GM21576 (cell line): ENCODE measurements around the gene PCSK4.
"Not testable (repeated sequence)": the region's sequence is repeated elsewhere in the genome, so short reads cannot be mapped to it uniquely, and the experiment has no call there.

Source experiments
- ATAC-seq: cut with Tn5 transposase; IDR thresholded peaks from one replicate; pipeline ENCODE4 v1.9.1; 2021; ENCODE audit warnings: mild to moderate bottlenecking, moderate library complexity; ENCODE audit not compliant: unreplicated experiment

PCSK4 gene

DNA sequence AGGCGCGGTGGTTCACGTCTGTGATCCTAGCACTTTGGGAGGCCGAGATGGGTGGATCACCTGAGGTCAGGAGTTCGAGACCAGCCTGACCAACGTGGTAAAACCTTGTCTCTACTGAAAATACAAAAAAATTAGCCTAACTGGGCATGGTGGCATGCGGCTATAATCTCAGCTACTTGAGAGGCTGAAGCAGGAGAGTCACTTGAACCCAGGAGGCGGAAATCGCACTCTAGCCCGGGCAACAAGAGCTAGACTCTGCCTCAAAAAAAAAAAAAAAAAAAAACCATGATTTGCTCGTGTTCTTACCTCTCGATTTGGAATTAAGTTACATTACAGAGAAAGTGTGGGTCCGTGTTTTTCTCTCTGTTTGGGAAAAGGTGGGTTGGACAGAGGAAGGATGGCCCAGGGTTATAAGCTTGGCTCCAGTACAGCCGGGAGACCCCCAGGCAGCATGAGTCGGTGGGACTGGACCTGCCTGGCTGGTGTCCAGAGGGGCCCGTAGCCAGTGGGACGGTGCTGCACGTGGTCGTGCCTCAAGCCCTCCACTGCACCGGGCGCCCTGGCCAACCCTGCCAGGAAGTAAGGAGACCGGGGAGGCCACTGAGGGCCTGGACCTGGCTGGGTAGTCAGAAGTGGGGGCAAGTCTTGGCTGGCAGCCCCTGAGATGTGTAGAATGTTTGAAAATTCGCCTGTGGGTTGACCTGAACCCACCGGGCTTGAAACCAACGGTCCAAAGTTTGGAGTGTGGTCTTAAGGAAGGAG, 48.3 kb downstream of the PCSK4 start:
- no peak for ATAC-seq

- no peak for ATAC-seq
Observed at GRCh38 chr19:1441022-1441426, 49.1 kb downstream of the PCSK4 start.

DNA sequence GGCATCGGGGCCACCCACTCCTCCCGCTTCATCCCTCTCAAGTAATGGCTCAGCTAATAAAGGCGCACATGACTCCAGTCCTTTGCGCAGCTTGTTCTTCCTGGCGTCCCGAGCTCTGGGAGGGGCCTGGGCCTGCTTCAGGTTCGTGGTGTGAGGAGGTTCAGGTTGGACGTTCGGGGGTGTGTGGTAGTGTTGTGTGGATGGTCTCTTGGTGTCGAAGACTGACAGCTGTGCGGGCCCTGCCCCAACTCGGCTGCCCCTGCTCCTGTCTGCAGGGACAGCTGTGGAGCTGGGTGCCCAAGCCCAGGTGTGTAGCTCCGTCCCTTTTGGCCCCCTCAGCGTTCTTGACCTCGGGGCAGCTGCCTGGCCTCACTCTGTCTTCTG, 49.7 kb downstream of the PCSK4 start:
- ATAC-seq, result no peak

DNA sequence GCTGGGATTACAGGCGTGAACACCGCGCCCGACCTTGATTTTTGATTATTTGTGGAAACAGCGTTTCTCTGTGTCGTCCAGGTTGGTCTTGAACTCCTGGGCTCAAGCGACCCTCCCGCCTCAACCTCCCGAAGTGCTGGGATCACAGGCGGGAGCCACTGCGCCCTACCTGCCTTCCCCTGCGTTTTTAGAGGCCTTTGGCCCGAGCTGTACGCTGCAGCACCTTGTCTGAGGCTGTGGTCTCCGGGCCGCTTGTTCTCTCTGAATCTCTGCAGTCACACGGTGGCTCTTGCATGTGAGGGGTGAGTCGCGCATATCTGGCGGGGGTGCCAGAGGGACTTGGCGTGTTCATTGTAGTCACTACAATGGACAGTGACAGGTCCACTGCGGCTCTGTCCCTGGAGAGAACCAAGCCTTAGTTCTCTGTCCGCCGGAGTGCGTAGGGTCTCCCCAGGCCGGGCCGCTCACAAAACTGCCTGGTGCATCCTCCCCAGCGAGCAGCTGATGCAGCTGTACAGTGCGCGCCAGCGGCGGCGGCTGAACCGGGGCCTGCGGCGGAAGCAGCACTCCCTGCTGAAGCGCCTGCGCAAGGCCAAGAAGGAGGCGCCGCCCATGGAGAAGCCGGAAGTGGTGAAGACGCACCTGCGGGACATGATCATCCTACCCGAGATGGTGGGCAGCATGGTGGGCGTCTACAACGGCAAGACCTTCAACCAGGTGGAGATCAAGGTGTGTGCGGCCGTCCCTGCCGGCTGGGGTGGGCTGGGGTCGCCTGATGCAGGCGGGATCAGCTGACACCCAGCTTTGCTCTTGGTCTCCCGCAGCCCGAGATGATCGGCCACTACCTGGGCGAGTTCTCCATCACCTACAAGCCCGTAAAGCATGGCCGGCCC, 50.4 kb downstream of the PCSK4 start:
- ATAC-seq, result not testable (repeated sequence)

GRCh38 chr19:1438933-1439354, 51.2 kb downstream of the PCSK4 start:
- no peak for ATAC-seq

DNA sequence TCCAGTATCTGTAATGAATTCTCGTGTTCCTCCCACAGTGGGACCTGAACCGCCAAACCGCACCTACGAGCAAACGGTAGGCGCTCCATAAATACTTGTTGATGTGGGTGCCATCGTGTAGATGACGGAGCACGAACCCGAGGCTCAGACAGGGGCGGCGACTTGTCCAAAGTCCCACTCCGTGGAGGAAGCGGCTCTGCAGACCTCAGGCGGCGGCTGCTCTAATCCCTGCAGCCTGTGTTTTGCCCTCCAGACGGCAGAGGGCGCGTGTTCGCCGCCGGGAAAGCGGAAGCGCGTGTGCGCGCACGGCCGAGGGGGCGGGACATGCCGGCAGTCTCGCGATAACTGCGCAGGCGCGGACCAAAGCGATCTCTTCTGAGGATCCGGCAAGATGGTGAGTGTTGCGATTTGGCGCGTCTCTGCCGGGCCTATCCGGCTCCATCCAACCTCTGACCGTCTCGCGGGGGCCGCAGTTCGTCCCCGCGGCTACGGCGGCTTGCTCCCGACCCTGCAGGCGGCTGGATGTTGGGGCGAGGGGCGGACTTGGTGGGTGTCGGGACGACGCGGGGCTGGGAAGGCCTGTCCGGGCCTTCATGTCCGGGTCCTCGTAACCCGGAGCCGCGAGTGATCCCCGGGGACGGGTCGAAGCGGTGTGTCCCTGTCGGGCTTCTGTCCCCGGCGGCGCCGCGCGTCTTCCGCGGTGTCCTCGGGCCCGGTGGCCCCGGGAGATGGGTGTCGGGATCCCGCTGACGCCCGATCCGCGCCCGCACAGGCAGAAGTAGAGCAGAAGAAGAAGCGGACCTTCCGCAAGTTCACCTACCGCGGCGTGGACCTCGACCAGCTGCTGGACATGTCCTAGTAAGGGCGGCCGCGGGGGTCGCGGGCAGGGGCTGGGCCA, 51.9 kb downstream of the PCSK4 start, which contains the start of gene RPS15:
Gene RPS15, plus strand, starts transcription at position 362 of the 898 bp plus-strand sequence. Its CDS starts 30 bp downstream, at position 392.
- peak; percentile 67 for ATAC-seq

DNA sequence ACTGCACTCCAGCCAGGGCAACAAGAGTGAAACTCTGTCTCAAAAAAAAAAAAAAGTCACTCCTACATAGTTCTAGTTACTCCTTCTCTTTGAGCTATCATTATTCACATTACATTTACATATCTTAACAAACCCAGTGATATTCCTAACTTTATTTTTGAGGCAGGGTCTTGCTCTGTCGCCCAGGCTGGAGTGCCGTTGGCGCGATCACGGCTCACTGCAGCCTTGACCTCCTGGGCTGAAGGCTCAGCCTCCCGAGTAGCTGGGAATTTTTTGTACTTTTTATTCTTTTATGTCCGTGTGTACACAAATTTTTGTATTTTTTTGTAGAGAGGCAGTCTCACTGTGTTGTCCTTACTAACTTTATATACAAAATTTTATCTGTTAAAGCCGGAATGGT, 52.5 kb downstream of the PCSK4 start:
- ATAC-seq, result no peak

DNA sequence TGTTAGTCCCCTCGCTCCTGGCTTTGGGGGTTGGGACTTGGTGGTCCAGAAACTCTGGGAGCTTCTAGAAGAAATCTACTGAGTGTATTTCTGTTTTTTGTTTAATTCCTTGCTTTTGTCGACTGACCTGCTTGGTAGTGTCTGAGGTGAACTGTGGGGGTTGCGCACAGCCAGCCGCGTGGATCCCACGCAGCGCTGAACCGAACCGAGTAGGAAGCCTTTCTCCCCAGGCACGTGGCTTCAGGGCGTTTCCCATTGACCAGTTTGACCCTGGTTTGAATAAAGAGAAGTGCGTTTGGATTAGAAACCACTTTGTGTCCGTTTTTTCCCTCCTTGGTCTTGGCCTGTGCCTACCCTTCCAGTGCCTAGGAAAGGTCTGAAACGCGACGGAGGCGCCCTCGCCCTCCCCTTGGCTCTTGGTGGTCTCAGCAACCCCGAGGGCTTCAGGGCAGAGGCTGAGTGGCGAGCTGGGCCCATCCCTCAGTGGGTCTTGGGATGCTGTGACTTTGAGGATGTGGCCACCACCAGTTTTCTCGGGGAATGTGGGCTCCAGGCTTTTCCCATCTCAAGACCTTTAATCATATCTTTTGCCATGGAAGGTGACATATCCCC, 54.7 kb downstream of the PCSK4 start:
- ATAC-seq, result no peak

DNA sequence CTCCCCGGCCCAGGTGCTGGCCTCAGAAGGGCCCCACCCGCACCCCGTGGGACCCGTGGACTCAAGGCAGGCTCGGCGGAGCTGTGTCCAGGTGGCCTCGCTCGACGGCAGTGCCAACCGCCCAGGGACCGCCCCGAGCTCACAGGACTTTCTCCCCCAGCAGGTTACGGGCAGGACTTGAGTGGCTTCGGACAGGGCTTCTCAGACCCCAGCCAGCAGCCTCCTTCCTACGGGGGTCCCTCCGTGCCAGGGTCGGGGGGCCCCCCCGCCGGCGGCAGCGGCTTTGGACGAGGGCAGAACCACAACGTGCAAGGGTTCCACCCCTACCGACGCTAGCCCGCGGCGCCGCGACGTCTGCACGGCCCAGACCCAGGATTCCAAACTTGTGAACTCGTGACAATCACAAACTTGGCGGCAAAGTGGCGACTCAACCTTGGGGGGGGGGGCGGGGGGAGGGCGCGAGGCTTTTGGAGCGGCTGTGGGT, 55.5 kb downstream of the PCSK4 start:
- no peak for ATAC-seq

DNA sequence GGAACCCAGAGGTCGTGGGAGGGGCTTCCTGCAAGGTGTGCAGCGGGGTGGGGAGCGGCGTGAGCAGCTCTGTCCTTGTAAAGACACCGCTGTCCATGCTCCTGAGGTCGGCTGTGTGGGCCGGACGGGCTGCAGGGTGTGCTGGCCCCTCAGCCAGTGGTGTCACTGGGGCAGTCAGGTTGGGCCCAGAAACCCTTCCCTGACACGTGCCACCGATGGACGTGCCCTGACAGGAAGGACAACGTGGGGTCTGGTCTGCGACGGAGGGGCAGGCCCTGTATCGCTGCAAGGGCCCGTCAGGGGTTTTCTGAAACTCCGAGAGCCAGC, 56.1 kb downstream of the PCSK4 start:
- ATAC-seq, result no peak

- ATAC-seq, result no peak
Observed at GRCh38 chr19:1433119-1434039, 56.8 kb downstream of the PCSK4 start.

GRCh38 chr19:1432507-1432887, 57.7 kb downstream of the PCSK4 start:
- no peak for ATAC-seq

GRCh38 chr19:1431759-1432506, 58.2 kb downstream of the PCSK4 start:
- ATAC-seq, result no peak
